ENCODE data around the gene ZNF44.

Gene ZNF44

GRCh38 chr19:12261554-12261953, 33.1 kb downstream of the ZNF44 start:
- no peak for DNase-seq (ENCODE audit: low read depth in 3 of 3)

- DNase-seq (ENCODE audit: low read depth in 3 of 3): no peak
Observed at GRCh38 chr19:12260861-12261260, 33.8 kb downstream of the ZNF44 start.

- no peak for DNase-seq (ENCODE audit: low read depth in 3 of 3)
Observed at GRCh38 chr19:12260236-12260635, 34.4 kb downstream of the ZNF44 start.

GRCh38 chr19:12255372-12255771, 39.3 kb downstream of the ZNF44 start:
- DNase-seq (ENCODE audit: low read depth in 3 of 3): no peak

GRCh38 chr19:12247644-12248222, 47.0 kb downstream of the ZNF44 start:
- DNase-seq (ENCODE audit: low read depth in 3 of 3): no peak

GRCh38 chr19:12244370-12244769, 50.3 kb downstream of the ZNF44 start:
- no peak for DNase-seq (ENCODE audit: low read depth in 3 of 3)

- DNase-seq (ENCODE audit: low read depth in 3 of 3): no peak
Observed at GRCh38 chr19:12237143-12237839, 57.4 kb downstream of the ZNF44 start.

- DNase-seq (ENCODE audit: low read depth in 3 of 3): no peak
Observed at GRCh38 chr19:12232961-12233360, 61.7 kb downstream of the ZNF44 start.

- DNase-seq (ENCODE audit: low read depth in 3 of 3): no peak
Observed at GRCh38 chr19:12230751-12231733, 63.6 kb downstream of the ZNF44 start.

- DNase-seq (ENCODE audit: low read depth in 3 of 3): no peak
Observed at GRCh38 chr19:12229990-12230389, 64.7 kb downstream of the ZNF44 start.

GRCh38 chr19:12224676-12225075, 70.0 kb downstream of the ZNF44 start:
- no peak for DNase-seq (ENCODE audit: low read depth in 3 of 3)

GRCh38 chr19:12222980-12223630, 71.6 kb downstream of the ZNF44 start:
- DNase-seq (ENCODE audit: low read depth in 3 of 3): no peak

Measured in stimulated activated CD4-positive, alpha-beta T cell treated with anti-CD3 and anti-CD28 coated beads, TNF-alpha, amount 100 ng/mL, for 4 hours (primary cell).